Endothelial cell (in vitro differentiated cells): ENCODE results near the gene ATP6V0D1. TPM values are rescaled to one million over a fixed set of nuclear protein-coding genes. Genes with fewer than 3 reads are reported as not detected.

Experiments used
- DNase-seq: peaks from one replicate; pipeline ENCODE4 v3.0.0; 2021; ENCODE audit warnings: low spot score
- H3K27ac Mint-ChIP-seq: one replicate; pipeline ENCODE4 v1.8.0; 2021; ENCODE audit warnings: mixed read lengths, inconsistent platforms; ENCODE audit not compliant: unreplicated experiment
- H3K27me3 Mint-ChIP-seq: one replicate; pipeline ENCODE4 v1.8.0; 2021; ENCODE audit warnings: mild to moderate bottlenecking, moderate library complexity, mixed read lengths, inconsistent platforms; ENCODE audit not compliant: unreplicated experiment
- H3K36me3 Mint-ChIP-seq: one replicate; pipeline ENCODE4 v1.8.0; 2021; ENCODE audit warnings: mild to moderate bottlenecking, low read depth, mixed read lengths, inconsistent platforms; ENCODE audit not compliant: unreplicated experiment
- H3K4me1 Mint-ChIP-seq: one replicate; pipeline ENCODE4 v1.8.0; 2021; ENCODE audit warnings: mild to moderate bottlenecking, mixed read lengths, inconsistent platforms; ENCODE audit not compliant: unreplicated experiment
- H3K4me3 Mint-ChIP-seq: one replicate; pipeline ENCODE4 v1.8.0; 2021; ENCODE audit warnings: mild to moderate bottlenecking, mixed read lengths, inconsistent platforms; ENCODE audit not compliant: unreplicated experiment
- H3K9me3 Mint-ChIP-seq: one replicate; pipeline ENCODE4 v1.8.0; 2021; ENCODE audit warnings: mixed read lengths, inconsistent platforms; ENCODE audit not compliant: unreplicated experiment
- CTCF ChIP-seq: fragments of 200-600 bp; sonication (generic); IDR thresholded peaks from one replicate; pipeline ENCODE4 v1.5.0; 2021; ENCODE audit warnings: antibody characterized with exemption; ENCODE audit not compliant: unreplicated experiment
- total RNA-seq: library from RNA; stranded (reverse); fragmentation: NEBNext Ultra II Directional; extraction: Animal tissue kit (Norgen Biotek cat#: 25700); gene quantifications from one replicate; pipeline ENCODE4 v1.2.1, GENCODE V29; 2021; ENCODE audit not compliant: unreplicated experiment

Gene ATP6V0D1
- total RNA-seq, 1 donor from 2014 or later = 107 TPM

DNA sequence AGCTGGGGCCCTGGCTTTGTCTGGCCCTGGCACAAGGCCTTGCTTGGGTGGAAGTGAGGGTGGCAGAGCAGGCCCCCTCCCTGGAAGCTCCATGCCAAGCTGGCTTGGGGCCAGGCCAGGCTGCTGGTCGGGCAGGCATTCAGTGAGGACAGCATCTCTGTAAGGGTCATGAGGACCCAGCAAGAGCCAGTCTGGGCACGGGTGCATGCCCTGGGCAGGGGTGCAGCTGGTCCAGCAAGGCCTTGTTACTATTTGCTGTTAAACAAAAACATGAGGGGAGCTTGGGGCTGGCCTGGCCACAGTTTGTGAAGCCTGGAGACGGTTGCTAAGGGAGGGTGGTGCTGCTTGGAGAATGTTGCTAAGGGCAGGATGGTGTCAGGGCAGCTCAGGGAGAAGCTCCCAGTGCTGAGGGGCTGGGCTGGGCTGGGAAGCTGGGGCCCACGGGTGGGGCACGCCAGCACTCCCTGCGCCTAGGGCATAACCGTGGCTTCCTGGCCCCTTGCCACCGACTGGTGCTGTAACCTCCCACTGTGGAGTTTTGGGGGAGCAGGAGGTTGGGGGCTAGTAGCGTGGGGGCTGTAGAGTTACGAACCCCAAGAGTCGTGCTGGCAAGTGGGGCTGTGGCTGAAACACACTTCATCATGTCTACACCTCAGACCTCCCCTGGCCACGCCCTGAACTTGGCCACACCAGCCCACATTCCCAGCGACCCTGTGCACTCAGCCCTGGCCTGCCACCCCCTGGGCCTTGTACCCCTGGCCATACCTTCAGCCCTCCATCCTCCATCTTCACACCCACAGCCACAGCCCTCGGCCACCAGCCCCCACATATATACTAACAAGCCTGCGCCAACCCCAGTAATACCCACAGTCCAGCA is 89.3 kb downstream of the ATP6V0D1 start:
- no peak for DNase-seq
- no peak overlapping the region for H3K4me3 Mint-ChIP-seq
- no peak for TF ChIP-seq CTCF
- H3K36me3 Mint-ChIP-seq = peaks cover 12% of the 10 kb centered on the region
- no peaks in the 10 kb centered on the region for H3K9me3 Mint-ChIP-seq
- H3K27me3 Mint-ChIP-seq = peaks cover 23% of the 10 kb centered on the region
- peak overlapping the region; percentile 59 for H3K27ac Mint-ChIP-seq
- peaks cover 3% of the 10 kb centered on the region for H3K4me1 Mint-ChIP-seq

DNA sequence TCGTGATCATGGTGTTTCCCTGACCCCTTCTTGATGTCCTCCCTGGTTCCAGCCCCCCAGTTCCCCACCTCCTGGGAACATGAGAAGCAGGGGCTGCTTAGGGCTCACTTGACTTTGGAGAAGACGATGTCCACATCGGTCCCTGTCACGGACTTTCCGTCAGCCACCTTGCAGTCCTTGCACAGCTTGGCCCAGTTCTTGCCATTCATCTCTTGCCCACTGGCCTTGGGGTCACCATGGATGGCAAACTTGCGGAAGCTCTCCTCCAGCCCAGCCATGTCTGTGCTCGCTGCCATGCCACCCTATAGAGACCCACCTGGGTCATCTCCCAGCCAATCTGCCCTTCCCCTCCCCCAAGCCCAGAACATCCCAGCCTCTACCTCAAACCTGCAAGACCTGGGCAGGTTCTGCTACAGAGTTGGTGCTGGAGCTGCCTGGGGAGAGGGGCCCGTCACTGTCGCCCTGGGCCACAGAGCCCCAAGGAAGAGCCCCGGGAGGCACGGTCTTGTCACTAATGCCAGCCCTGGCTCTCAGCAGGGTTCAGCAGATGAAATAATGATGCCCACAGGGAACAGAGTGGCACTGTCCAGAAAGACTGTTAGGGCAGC is 90.0 kb downstream of the ATP6V0D1 start:
- Mint-ChIP-seq H3K4me1 (peaks cover 3% of the 10 kb centered on the region), H3K27me3 (peaks cover 23% of the 10 kb centered on the region), H3K27ac (no peak overlapping the region), H3K4me3 (no peak overlapping the region), H3K9me3 (no peaks in the 10 kb centered on the region), H3K36me3 (peaks cover 19% of the 10 kb centered on the region)
- no peak for DNase-seq
- TF ChIP-seq CTCF = no peak

DNA sequence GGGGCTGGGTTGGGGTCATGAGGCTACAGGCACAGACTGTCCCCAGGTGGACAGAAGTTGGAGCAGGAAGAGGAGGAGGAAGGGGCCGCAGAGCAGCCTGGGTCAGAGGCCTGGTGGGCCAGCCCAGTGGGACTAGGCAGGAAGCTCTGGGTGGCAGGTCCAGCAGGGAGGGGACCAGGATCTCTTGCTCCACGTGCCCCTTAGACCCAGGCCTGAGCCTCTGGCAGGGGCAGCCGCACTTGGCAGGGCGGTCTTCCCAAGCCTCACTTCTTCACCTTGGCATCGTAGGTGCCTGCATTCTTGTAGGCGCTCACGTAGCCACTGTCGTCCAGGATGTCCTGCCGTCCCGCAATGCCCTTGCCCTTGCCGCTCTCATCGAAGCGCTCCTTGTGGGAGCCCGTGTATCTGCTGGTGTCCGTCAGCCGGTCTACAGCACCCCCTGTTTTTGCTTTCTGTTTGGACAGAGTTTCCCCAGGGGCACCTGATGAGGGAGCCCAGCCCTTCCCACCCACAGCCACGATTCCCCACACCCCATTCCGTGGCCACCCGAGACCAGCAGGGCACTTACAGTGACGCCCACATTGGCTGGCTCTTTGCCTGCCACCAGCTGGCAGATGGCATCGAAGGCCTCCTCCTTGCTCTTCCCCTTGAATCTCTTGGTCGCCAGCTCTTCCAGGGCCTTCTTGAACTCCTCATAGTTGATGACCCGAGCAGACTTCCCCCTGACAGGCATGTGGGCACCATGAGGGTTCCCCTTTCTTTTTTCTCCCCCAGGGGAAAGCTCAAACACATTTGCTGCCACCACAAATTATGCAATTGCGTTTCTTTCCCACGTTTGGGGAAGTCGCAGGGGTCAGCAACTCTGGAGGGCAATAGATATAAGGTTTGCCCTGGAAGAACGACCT is 90.8 kb downstream of the ATP6V0D1 start:
- Mint-ChIP-seq H3K4me1 (peaks cover 3% of the 10 kb centered on the region), H3K27me3 (peaks cover 25% of the 10 kb centered on the region), H3K9me3 (no peaks in the 10 kb centered on the region)

DNA sequence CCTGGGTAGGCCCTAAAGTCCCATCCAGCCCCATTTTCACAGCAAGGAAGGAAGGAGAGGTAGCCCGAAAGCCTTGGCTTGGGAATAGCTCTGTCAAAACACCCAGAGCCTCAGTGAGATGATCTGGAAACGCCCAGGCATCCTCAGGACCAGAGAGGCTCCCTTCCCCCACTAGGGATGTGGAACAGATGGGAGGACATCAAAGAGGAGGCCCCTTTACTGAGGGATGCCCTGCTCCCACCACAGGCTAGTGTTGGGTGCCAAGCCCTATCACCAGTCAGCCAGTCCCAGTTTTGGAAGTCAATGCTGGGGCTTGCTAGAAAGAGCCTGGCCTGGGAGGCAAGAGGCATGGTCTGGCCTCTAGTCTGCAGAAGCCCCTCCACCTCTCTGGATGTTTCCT is 92.4 kb downstream of the ATP6V0D1 start:
- peaks cover 22% of the 10 kb centered on the region for H3K27me3 Mint-ChIP-seq
- peaks cover 3% of the 10 kb centered on the region for H3K4me1 Mint-ChIP-seq
- no peaks in the 10 kb centered on the region for H3K9me3 Mint-ChIP-seq
- DNase-seq = no peak
- H3K27ac Mint-ChIP-seq = no peak overlapping the region
- peaks cover 27% of the 10 kb centered on the region for H3K36me3 Mint-ChIP-seq
- no peak for TF ChIP-seq CTCF
- no peak overlapping the region for H3K4me3 Mint-ChIP-seq

More for the DNA sequence above, 90.8 kb downstream of the ATP6V0D1 start:
- no peak for TF ChIP-seq CTCF
- Mint-ChIP-seq H3K4me3 (peak overlapping the region; percentile 68), H3K36me3 (peaks cover 26% of the 10 kb centered on the region), H3K27ac (no peak overlapping the region)
- DNase-seq = no peak
